Measurements from ENCODE around the gene LTC4S. TPM values are rescaled to one million over a fixed set of nuclear protein-coding genes. Genes with fewer than 3 reads are reported as not detected.
A peak's percentile ranks its signal among the peaks of the same experiment; 100 is the strongest.

The LTC4S gene
- total and polyA plus RNA-seq, 9 of the 15 experiments (the other 6 are each of a cell fraction or from before 2014, with no cell fraction given) = 0.17 to 0.77 (median 0.75) TPM; not detected in 6

GRCh38 chr5:179794171-179794570 lies 385 bp downstream of the LTC4S start:
- no peak overlapping the region for H3K4me3 ChIP-seq
- CTCF ChIA-PET (ENCODE audit: low intra/inter-chr PET ratio) = no interaction called here

More at GRCh38 chr5:179794171-179794570, 385 bp downstream of the LTC4S start:
- no peak overlapping the region for H2AFZ ChIP-seq (ENCODE audit: low read depth, low read length)
- H3K9me3 ChIP-seq (replicated peaks; ENCODE audit: control insufficient read depth, insufficient read depth, low read depth, low read length) = no peaks in the 10 kb centered on the region
- BruUV-seq (replicated peaks) = no TSS peak
- FAIRE-seq (no peak), DNase-seq (ENCODE audit: extremely low read depth in 1 of 4, low spot score in 3 of 4) (no peak), ATAC-seq (no peak)
- in situ Hi-C loops (cut with MboI) (no loop called here), intact Hi-C loops (cut with micrococcal nuclease) (no loop called here)
- H4K20me1 ChIP-seq (replicated peaks; ENCODE audit: control insufficient read depth, insufficient read depth, low read length) = no peaks in the 10 kb centered on the region
- TF ChIP-seq EGR1 (conservative IDR thresholded peaks at IDR 0.05) (no peak), MITF (IDR thresholded peaks at IDR 0.05) (no peak), RBM22 (IDR thresholded peaks at IDR 0.05; ENCODE audit: low read depth, low read length, poor library complexity, severe bottlenecking) (no peak), ZNF318 (IDR thresholded peaks at IDR 0.05; ENCODE audit: borderline replicate concordance in 1 of 2, low read depth in 1 of 2) (no peak)
- POLR2A ChIA-PET = interaction anchor here (0.6 to 1.2 kb wide), 6 partner anchors 9 to 502 kb away, joined by 3 to 5 read pairs (median 3); partner anchors contain the start of gene SQSTM1
- no peak overlapping the region for H3K27ac ChIP-seq (ENCODE audit: extremely low read depth, low read depth, low read length)
- H3K79me2 ChIP-seq (ENCODE audit: control insufficient read depth, insufficient read depth, low read length) = no peaks in the 10 kb centered on the region
- H3K27me3 ChIP-seq (ENCODE audit: control insufficient read depth in 2 of 2, insufficient read depth in 2 of 2, low read length in 2 of 2) = no peaks in the 10 kb centered on the region
- peaks cover 25% of the 10 kb centered on the region; the same call in 1 of the 3 replicates for H3K36me3 ChIP-seq (ENCODE audit: control insufficient read depth, insufficient read depth, low read length)
- peaks cover 0 to 43% of the 10 kb centered on the region in 2 experiments; a peak in 2 of 5 replicates for H3K4me1 ChIP-seq (replicated peaks in 1 of 2; ENCODE audit: control insufficient read depth in 2 of 2, insufficient read depth in 2 of 2, low read length in 2 of 2)
- 76% methylated on average over 3 of the region's 3 CpGs for WGBS (ENCODE audit: insufficient coverage, low coverage, missing lambda C conversion rate)
- no peak overlapping the region for H3K4me2 ChIP-seq (ENCODE audit: insufficient read depth, low read length)
- H3K9me1 ChIP-seq (ENCODE audit: control insufficient read depth, insufficient read depth, low read length) = no peaks in the 10 kb centered on the region
- H3K9ac ChIP-seq (ENCODE audit: insufficient read depth in 1 of 2, low read depth in 2 of 2, low read length in 2 of 2) = peak overlapping the region in 1 of 2 experiments; percentile 69; a peak in 1 of 4 replicates

Measured in K562 (cell line).